ENCODE results near the gene SP4. TPM values are rescaled to one million over a fixed set of nuclear protein-coding genes. Genes with fewer than 3 reads are reported as not detected.
"Not testable (repeated sequence)": the region's sequence is repeated elsewhere in the genome, so short reads cannot be mapped to it uniquely, and the experiment has no call there.

Gene SP4
- total RNA-seq, 1 experiment from 2014 or later = 4.4 TPM

DNA sequence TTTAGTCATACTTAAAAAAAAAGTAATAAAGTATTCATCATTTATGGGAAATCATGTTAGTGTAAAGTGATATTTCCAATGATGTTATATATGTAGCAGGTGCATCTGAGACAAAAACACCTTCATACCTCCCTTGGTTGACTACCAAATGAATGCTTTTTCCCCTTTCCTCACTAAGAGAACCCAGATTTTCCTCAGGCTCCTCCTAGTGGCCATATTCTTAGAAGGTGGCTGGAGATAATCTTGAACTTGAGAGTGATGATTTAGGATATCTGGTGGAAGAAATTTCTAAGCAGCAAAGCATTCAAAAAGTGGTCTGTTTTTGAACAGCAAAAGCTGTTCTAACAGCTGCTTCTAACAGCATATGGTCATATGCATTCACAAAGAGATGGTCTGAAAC is 98.1 kb downstream of the SP4 start:
- Mint-ChIP-seq H3K27ac (ENCODE audit: low read depth, unreplicated experiment) (no peak overlapping the region), H3K27me3 (ENCODE audit: insufficient read depth, unreplicated experiment) (no peaks in the 10 kb centered on the region), H3K36me3 (ENCODE audit: insufficient read depth, unreplicated experiment) (no peaks in the 10 kb centered on the region), H3K4me3 (ENCODE audit: unreplicated experiment) (no peak overlapping the region), H3K9me3 (ENCODE audit: unreplicated experiment) (no peaks in the 10 kb centered on the region), H3K4me1 (ENCODE audit: insufficient read depth, unreplicated experiment) (peaks cover 4% of the 10 kb centered on the region)
- ChIA-PET POLR2A (interaction anchor here (1.3 kb wide), 1 partner anchor 10 kb away, joined by 3 read pairs; no protein-coding TSS in a partner anchor), CTCF (interaction anchor here (0.7 kb wide), 2 partner anchors 242 to 1361 kb away, joined by 3 read pairs; no protein-coding TSS in a partner anchor)
- intact Hi-C loops (cut with micrococcal nuclease) = no loop called here
- DNase-seq (ENCODE audit: unreplicated experiment) = peak; percentile 21
- no TSS peak for BruUV-seq (replicated peaks)
- TF ChIP-seq, protein P1, sequence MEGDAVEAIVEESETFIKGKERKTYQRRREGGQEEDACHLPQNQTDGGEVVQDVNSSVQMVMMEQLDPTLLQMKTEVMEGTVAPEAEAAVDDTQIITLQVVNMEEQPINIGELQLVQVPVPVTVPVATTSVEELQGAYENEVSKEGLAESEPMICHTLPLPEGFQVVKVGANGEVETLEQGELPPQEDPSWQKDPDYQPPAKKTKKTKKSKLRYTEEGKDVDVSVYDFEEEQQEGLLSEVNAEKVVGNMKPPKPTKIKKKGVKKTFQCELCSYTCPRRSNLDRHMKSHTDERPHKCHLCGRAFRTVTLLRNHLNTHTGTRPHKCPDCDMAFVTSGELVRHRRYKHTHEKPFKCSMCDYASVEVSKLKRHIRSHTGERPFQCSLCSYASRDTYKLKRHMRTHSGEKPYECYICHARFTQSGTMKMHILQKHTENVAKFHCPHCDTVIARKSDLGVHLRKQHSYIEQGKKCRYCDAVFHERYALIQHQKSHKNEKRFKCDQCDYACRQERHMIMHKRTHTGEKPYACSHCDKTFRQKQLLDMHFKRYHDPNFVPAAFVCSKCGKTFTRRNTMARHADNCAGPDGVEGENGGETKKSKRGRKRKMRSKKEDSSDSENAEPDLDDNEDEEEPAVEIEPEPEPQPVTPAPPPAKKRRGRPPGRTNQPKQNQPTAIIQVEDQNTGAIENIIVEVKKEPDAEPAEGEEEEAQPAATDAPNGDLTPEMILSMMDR (IDR thresholded peaks at IDR 0.05; ENCODE audit: unreplicated experiment) = peak; percentile 21

DNA sequence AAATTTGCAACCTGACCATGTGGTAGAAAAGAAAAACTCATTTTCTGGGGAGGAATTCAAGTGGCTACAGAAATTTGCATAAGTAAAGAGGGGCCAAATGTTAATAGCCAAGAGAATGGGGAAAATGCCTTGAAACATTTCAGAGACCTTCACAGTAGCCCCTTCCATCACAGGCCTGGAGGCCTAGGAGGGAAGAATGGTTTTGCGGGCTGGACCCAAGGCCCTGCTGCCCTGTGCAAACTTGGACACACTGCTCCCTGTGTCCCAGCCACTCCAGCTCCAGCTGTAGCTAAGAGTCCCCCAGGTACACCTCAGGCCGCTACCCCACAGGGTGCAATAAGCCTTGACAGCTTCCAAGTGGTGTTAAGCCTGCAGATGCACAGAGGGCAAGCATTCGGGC is 98.6 kb downstream of the SP4 start:
- H3K27me3 Mint-ChIP-seq (ENCODE audit: insufficient read depth, unreplicated experiment) = no peaks in the 10 kb centered on the region
- intact Hi-C loops (cut with micrococcal nuclease) = no loop called here
- DNase-seq (ENCODE audit: unreplicated experiment) = no peak
- no peaks in the 10 kb centered on the region for H3K9me3 Mint-ChIP-seq (ENCODE audit: unreplicated experiment)
- BruUV-seq (replicated peaks) = no TSS peak
- peaks cover 4% of the 10 kb centered on the region for H3K4me1 Mint-ChIP-seq (ENCODE audit: insufficient read depth, unreplicated experiment)
- CTCF ChIA-PET = interaction anchor here (0.7 to 1.1 kb wide), 3 partner anchors 241 to 1361 kb away, joined by 3 to 5 read pairs (median 3); no protein-coding TSS in a partner anchor
- POLR2A ChIA-PET = interaction anchor here (1.3 kb wide), 1 partner anchor 10 kb away, joined by 3 read pairs; no protein-coding TSS in a partner anchor
- no peak overlapping the region for H3K4me3 Mint-ChIP-seq (ENCODE audit: unreplicated experiment)
- H3K27ac Mint-ChIP-seq (ENCODE audit: low read depth, unreplicated experiment) = no peak overlapping the region
- H3K36me3 Mint-ChIP-seq (ENCODE audit: insufficient read depth, unreplicated experiment) = no peaks in the 10 kb centered on the region
- TF ChIP-seq, protein P1 (IDR thresholded peaks at IDR 0.05; ENCODE audit: unreplicated experiment) = no peak

DNA sequence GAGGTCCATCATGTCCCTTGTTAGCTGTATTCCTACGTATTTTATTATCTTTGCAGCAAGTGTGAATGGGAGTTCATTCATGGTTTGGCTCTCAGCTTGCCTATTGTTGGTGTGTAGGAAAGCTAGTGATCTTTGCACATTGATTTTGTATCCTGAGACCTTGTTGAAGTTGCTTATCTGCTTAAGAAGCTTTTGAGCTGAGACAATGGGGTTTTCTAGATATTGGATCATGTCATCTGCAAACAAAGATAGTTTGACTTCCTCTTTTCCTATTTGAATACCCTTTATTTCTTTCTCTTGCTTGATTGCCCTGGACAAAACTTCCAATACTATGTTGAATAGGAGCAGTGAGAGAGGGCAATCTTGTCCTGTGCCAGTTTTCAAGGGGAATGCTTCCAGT is 104.6 kb downstream of the SP4 start:
- intact Hi-C loops (cut with micrococcal nuclease); H3K27ac Mint-ChIP-seq (ENCODE audit: low read depth, unreplicated experiment); POLR2A ChIA-PET; BruUV-seq (replicated peaks); H3K4me3 Mint-ChIP-seq (ENCODE audit: unreplicated experiment); H3K27me3 Mint-ChIP-seq (ENCODE audit: insufficient read depth, unreplicated experiment); H3K36me3 Mint-ChIP-seq (ENCODE audit: insufficient read depth, unreplicated experiment); CTCF ChIA-PET; H3K4me1 Mint-ChIP-seq (ENCODE audit: insufficient read depth, unreplicated experiment); DNase-seq (ENCODE audit: unreplicated experiment); H3K9me3 Mint-ChIP-seq (ENCODE audit: unreplicated experiment): not testable (repeated sequence)

DNA sequence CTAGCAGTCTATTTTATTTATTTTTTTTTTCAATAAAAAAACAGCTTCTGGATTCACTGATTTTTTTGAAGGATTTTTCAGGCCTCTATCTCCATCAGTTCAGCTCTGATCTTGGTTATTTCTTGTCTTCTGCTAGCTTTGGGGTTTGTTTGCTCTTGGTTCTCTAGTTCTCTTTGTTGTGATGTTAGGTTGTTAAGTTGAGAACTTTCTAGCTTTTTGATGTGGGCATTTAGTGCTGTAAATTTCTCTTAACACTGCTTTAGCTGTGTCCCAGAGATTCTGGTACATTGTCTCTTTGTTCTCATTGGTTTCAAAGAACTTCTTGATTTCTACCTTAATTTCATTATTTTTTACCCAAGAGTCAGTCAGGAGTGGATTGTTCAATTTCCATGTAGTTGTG is 105.8 kb downstream of the SP4 start:
- H3K36me3 Mint-ChIP-seq (ENCODE audit: insufficient read depth, unreplicated experiment); H3K27ac Mint-ChIP-seq (ENCODE audit: low read depth, unreplicated experiment); intact Hi-C loops (cut with micrococcal nuclease); DNase-seq (ENCODE audit: unreplicated experiment); H3K9me3 Mint-ChIP-seq (ENCODE audit: unreplicated experiment); BruUV-seq (replicated peaks); POLR2A ChIA-PET; H3K27me3 Mint-ChIP-seq (ENCODE audit: insufficient read depth, unreplicated experiment); H3K4me1 Mint-ChIP-seq (ENCODE audit: insufficient read depth, unreplicated experiment); H3K4me3 Mint-ChIP-seq (ENCODE audit: unreplicated experiment): not testable (repeated sequence)
- CTCF ChIA-PET = interaction anchor here (0.6 kb wide), 1 partner anchor 758 kb away, joined by 3 read pairs; no protein-coding TSS in a partner anchor

DNA sequence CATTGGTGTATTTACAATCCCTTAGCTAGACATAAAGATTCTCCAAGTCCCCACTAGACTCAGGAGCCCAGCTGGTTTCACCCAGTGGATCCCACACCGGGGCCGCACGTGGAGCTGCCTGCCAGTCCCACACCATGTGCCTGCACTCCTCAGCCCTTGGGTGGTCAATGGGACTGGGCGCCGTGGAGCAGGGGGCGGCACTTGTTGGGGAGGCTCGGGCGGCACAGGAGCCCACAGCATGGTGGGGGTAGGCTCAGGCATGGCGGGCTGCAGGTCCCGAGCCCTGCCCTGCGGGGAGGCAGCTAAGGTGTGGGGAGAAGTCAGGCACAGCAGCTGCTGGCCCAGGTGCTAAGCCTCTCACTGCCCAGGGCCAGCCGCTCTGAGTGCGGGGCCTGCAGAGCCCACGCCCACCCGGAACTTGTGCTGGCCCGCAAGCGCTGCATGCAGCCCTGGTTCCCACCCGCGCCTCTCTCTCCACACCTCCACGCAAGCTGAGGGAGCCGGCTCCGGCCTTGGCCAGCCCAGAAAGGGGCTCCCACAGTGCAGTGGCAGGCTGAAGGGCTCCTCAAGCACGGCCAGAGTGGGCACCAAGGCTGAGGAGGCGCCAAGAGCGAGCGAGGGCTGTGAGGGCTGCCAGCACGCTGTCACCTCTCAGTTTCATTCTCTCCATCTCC is 108.7 kb downstream of the SP4 start:
- H3K27me3 Mint-ChIP-seq (ENCODE audit: insufficient read depth, unreplicated experiment); BruUV-seq (replicated peaks); H3K4me3 Mint-ChIP-seq (ENCODE audit: unreplicated experiment); intact Hi-C loops (cut with micrococcal nuclease); H3K4me1 Mint-ChIP-seq (ENCODE audit: insufficient read depth, unreplicated experiment); DNase-seq (ENCODE audit: unreplicated experiment); H3K9me3 Mint-ChIP-seq (ENCODE audit: unreplicated experiment); CTCF ChIA-PET; H3K36me3 Mint-ChIP-seq (ENCODE audit: insufficient read depth, unreplicated experiment); H3K27ac Mint-ChIP-seq (ENCODE audit: low read depth, unreplicated experiment): not testable (repeated sequence)
- POLR2A ChIA-PET = interaction anchor here (0.9 kb wide), 1 partner anchor 11 kb away, joined by 3 read pairs; no protein-coding TSS in a partner anchor

All from MCF 10A (cell line).